Panc1 (cell line): ENCODE measurements around the gene LIPI. TPM values are rescaled to one million over a fixed set of nuclear protein-coding genes. Genes with fewer than 3 reads are reported as not detected.

Source experiments
- ATAC-seq: fragments of 200-7000 bp; cut with Tn5 transposase; 2 replicates; pipeline ENCODE4 v1.9.1; 2020; ENCODE audit warnings: mild to moderate bottlenecking, moderate library complexity
- BruUV-seq: library from RNA; stranded (reverse); fragments of 400-500 nt; replicated peaks from 2 replicates; lab custom pipeline; 2021; lab: Mats Ljungman, UMichigan
- CTCF ChIA-PET: fragments of 300-600 bp; sonication (Branson Sonifier 250); formaldehyde crosslinking; loops from one replicate; lab custom pipeline; 2022; ENCODE audit warnings: antibody characterized with exemption; lab: Charles Lee
- POLR2A ChIA-PET: fragments of 300-600 bp; sonication (Branson Sonifier 250); formaldehyde crosslinking; loops from one replicate; lab custom pipeline; 2022; ENCODE audit warnings: antibody characterized with exemption; lab: Charles Lee
- DNase-seq: peaks from one replicate; pipeline ENCODE4 v3.0.0-alpha.2; 2010; ENCODE audit warnings: low read depth, low spot score
- H3K27ac ChIP-seq: 2 replicates; pipeline ENCODE4 v1.5.1; 2011; ENCODE audit warnings: mild to moderate bottlenecking, low read length, inconsistent platforms
- H3K27me3 ChIP-seq: fragments of 200-500 bp; sonication (Bioruptor generic); 2 replicates; pipeline ENCODE4 v1.6.0; 2014; ENCODE audit warnings: low read length, inconsistent platforms; ENCODE audit not compliant: control insufficient read depth, insufficient read depth
- H3K36me3 ChIP-seq: fragments of 200-500 bp; sonication (Bioruptor generic); 2 replicates; pipeline ENCODE4 v1.5.1; 2014; ENCODE audit warnings: inconsistent platforms, mild to moderate bottlenecking, low read length, moderate library complexity; ENCODE audit not compliant: control insufficient read depth, insufficient read depth
- H3K4me1 ChIP-seq: 2 replicates; pipeline ENCODE4 v1.5.1; 2011; ENCODE audit warnings: inconsistent platforms, mild to moderate bottlenecking, low read length, moderate library complexity; ENCODE audit not compliant: control insufficient read depth, insufficient read depth
- H3K4me3 ChIP-seq, 2 experiments: 2 replicates each; pipeline ENCODE4 v1.5.1; 2011 to 2012; ENCODE audit warnings: low read depth in 2 of 2, low read length in 2 of 2, mild to moderate bottlenecking in 2 of 2, inconsistent platforms in 1 of 2, moderate library complexity in 1 of 2
- H3K9me3 ChIP-seq: fragments of 200-500 bp; sonication (Bioruptor generic); 2 replicates; pipeline ENCODE4 v1.5.1; 2014; ENCODE audit warnings: low read depth, mild to moderate bottlenecking, inconsistent platforms, low read length, moderate library complexity; ENCODE audit not compliant: control insufficient read depth, insufficient read depth
- POLR2AphosphoS5 ChIP-seq: IDR thresholded peaks from 2 replicates; pipeline ENCODE4 v1.6.1; 2012; ENCODE audit warnings: mild to moderate bottlenecking, low read depth, low read length, moderate library complexity
- SIN3A ChIP-seq: IDR thresholded peaks from 2 replicates; pipeline ENCODE4 v1.6.1; 2012; ENCODE audit warnings: low read depth, mild to moderate bottlenecking, low read length, moderate library complexity, borderline replicate concordance; ENCODE audit not compliant: insufficient read depth
- TCF7L2 ChIP-seq: IDR thresholded peaks from 2 replicates; pipeline ENCODE4 v1.6.1; 2011; ENCODE audit warnings: mild to moderate bottlenecking, low read depth, low read length, inconsistent platforms
- in situ Hi-C: cut with HindIII; loops from 2 replicates; pipeline ENCODE4 v1.10.0; 2016; ENCODE audit warnings: low sequenced_read_pairs, low pct_unique_long_range_greater_than_20kb
- intact Hi-C: fragments of 100-400 bp; cut with micrococcal nuclease; formaldehyde crosslinking; loops from one replicate; pipeline ENCODE4 v1.10.0; 2022; ENCODE audit not compliant: unreplicated experiment
- total RNA-seq: library from RNA; stranded (reverse); gene quantifications from one replicate; pipeline ENCODE4 v1.2.1, GENCODE V29; 2021; ENCODE audit not compliant: unreplicated experiment
- TF ChIP-seq, protein P1 (sequence below): fragments of 450-650 bp; IDR thresholded peaks from 2 replicates; pipeline ENCODE4 v1.5.1; 2017; ENCODE audit warnings: mild to moderate bottlenecking
- TF ChIP-seq, protein P2 (sequence below), 2 experiments: IDR thresholded peaks; 2 replicates each; pipeline ENCODE4 v1.6.1; 2011 to 2012; ENCODE audit warnings: low read depth in 2 of 2, control low read depth in 1 of 2, low read length in 1 of 2, mild to moderate bottlenecking in 1 of 2, moderate library complexity in 1 of 2; ENCODE audit not compliant: insufficient read depth in 1 of 2

LIPI gene
- total RNA-seq, 1 experiment from 2014 or later, result not detected

DNA sequence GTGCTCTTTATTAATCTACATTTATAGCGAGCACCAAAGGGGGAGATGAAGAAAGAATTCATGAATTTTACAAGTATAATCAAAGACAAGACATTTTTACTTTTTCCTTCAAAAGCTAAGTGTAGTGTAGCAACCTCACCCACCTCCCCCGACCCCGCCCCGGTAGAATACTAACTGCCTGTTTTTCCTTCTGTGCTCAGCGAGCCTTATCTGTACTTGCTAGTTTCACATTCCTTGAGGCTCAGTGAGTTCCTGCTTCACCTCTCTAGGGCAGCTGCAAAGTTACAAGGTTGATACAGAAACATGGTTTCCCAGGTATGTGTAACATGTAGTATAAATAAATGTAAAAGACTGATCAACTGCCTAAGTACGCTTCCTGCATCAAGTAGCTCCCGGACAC is 86.5 kb downstream of the LIPI start:
- Histone ChIP-seq H3K36me3 (no peaks in the 10 kb centered on the region), H3K4me1 (no peaks in the 10 kb centered on the region), H3K27ac (no peak overlapping the region), H3K9me3 (no peaks in the 10 kb centered on the region), H3K27me3 (no peaks in the 10 kb centered on the region; the same call in 1 of the 2 replicates), H3K4me3 (no peak overlapping the region)
- POLR2A ChIA-PET, result no interaction called here
- no TSS peak for BruUV-seq
- no peak for TF ChIP-seq TCF7L2
- TF ChIP-seq, protein P1, sequence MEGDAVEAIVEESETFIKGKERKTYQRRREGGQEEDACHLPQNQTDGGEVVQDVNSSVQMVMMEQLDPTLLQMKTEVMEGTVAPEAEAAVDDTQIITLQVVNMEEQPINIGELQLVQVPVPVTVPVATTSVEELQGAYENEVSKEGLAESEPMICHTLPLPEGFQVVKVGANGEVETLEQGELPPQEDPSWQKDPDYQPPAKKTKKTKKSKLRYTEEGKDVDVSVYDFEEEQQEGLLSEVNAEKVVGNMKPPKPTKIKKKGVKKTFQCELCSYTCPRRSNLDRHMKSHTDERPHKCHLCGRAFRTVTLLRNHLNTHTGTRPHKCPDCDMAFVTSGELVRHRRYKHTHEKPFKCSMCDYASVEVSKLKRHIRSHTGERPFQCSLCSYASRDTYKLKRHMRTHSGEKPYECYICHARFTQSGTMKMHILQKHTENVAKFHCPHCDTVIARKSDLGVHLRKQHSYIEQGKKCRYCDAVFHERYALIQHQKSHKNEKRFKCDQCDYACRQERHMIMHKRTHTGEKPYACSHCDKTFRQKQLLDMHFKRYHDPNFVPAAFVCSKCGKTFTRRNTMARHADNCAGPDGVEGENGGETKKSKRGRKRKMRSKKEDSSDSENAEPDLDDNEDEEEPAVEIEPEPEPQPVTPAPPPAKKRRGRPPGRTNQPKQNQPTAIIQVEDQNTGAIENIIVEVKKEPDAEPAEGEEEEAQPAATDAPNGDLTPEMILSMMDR, result no peak
- no peak for TF ChIP-seq POLR2AphosphoS5
- TF ChIP-seq SIN3A, result no peak
- ATAC-seq (no peak), DNase-seq (no peak)
- CTCF ChIA-PET, result no interaction called here
- intact Hi-C loops, result no loop called here
- in situ Hi-C loops, result no loop called here

DNA sequence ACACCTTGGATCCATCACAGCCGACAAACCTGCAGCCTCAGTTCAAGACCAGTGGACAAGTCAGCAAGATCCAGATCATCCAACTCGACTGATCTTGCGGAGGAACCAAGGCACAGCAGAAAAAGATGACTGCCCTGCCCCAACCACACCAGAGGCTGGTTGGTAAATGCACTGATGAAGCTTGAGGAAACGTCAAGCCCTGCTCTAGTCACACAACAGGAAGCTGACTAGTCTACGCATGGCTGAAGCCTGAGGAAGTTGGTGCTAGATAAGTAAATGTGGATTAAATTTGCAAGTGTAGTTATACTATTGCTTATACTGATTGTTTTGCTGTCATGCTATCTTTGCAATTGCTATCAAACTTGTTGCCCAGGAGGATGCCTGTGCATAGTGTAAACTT is 89.0 kb downstream of the LIPI start:
- DNase-seq (no peak), ATAC-seq (no peak)
- Histone ChIP-seq H3K9me3 (no peaks in the 10 kb centered on the region), H3K27ac (no peak overlapping the region), H3K36me3 (no peaks in the 10 kb centered on the region), H3K4me3 (no peak overlapping the region), H3K4me1 (no peaks in the 10 kb centered on the region), H3K27me3 (no peaks in the 10 kb centered on the region; the same call in 1 of the 2 replicates)
- ChIA-PET CTCF (no interaction called here), POLR2A (no interaction called here)
- no TSS peak for BruUV-seq
- TF ChIP-seq POLR2AphosphoS5 (no peak), TCF7L2 (no peak), SIN3A (no peak)
- TF ChIP-seq, protein P1, result no peak
- TF ChIP-seq, protein P2, sequence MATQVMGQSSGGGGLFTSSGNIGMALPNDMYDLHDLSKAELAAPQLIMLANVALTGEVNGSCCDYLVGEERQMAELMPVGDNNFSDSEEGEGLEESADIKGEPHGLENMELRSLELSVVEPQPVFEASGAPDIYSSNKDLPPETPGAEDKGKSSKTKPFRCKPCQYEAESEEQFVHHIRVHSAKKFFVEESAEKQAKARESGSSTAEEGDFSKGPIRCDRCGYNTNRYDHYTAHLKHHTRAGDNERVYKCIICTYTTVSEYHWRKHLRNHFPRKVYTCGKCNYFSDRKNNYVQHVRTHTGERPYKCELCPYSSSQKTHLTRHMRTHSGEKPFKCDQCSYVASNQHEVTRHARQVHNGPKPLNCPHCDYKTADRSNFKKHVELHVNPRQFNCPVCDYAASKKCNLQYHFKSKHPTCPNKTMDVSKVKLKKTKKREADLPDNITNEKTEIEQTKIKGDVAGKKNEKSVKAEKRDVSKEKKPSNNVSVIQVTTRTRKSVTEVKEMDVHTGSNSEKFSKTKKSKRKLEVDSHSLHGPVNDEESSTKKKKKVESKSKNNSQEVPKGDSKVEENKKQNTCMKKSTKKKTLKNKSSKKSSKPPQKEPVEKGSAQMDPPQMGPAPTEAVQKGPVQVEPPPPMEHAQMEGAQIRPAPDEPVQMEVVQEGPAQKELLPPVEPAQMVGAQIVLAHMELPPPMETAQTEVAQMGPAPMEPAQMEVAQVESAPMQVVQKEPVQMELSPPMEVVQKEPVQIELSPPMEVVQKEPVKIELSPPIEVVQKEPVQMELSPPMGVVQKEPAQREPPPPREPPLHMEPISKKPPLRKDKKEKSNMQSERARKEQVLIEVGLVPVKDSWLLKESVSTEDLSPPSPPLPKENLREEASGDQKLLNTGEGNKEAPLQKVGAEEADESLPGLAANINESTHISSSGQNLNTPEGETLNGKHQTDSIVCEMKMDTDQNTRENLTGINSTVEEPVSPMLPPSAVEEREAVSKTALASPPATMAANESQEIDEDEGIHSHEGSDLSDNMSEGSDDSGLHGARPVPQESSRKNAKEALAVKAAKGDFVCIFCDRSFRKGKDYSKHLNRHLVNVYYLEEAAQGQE (IDR thresholded peaks at IDR 0.05; ENCODE audit: insufficient read depth in 1 of 2, low read depth in 2 of 2, low read length in 1 of 2), result no peak
- in situ Hi-C loops (no loop called here), intact Hi-C loops (no loop called here)
